ENCODE data around the gene KLHDC4. TPM values are rescaled to one million over a fixed set of nuclear protein-coding genes. Genes with fewer than 3 reads are reported as not detected.

Gene KLHDC4
- total RNA-seq, 2 experiments from 2014 or later: 147 to 233 TPM

DNA sequence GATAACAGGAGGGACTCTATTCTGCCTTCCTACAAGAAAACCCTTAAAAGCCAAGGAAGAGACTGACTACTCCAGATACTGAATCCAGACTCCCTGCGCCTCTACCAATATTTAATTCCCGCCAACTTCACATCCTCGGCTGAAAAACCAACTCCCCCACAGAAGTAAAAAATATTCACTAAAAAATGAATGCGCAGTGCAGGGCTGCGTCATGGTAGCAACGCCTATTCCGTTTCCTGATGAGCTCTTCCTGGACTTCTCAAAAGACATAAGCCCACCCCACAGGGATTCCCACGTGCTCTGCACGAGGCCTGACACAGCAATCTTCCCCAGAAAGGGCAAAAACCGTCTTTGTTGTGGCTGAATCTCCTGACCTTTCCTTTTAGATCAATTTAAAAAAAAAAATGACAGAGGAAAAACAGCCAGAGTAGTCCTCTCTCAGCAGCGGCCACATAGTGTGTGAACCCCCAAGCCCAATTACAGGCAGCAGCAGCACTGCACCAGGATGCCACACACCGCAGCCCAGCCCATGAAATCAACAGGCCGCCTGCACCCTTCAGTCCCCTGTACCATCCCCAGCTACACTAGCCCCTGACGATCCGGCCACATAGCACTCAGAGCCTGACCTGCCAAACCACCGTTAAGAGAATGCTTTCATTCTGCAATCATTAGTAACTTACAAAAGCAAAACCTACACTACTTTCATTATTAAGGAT lies 23.9 kb downstream of the KLHDC4 start:
- peaks cover 88% of the 10 kb centered on the region for H3K36me3 ChIP-seq (ENCODE audit: insufficient read depth, low read length)
- H3K9me2 ChIP-seq (ENCODE audit: insufficient read depth, low read length): no peaks in the 10 kb centered on the region
- H3K79me2 ChIP-seq (ENCODE audit: insufficient read depth, low read depth, low read length): peaks cover 23% of the 10 kb centered on the region
- POLR2A ChIA-PET: no interaction called here
- no TSS peak for BruUV-seq (replicated peaks)
- no peaks in the 10 kb centered on the region for H3K9me3 ChIP-seq (ENCODE audit: low read length)
- CTCF ChIA-PET (ENCODE audit: unreplicated experiment): no interaction called here
- intact Hi-C loops (cut with micrococcal nuclease; ENCODE audit: unreplicated experiment): no loop called here
- TF ChIP-seq, protein P1, sequence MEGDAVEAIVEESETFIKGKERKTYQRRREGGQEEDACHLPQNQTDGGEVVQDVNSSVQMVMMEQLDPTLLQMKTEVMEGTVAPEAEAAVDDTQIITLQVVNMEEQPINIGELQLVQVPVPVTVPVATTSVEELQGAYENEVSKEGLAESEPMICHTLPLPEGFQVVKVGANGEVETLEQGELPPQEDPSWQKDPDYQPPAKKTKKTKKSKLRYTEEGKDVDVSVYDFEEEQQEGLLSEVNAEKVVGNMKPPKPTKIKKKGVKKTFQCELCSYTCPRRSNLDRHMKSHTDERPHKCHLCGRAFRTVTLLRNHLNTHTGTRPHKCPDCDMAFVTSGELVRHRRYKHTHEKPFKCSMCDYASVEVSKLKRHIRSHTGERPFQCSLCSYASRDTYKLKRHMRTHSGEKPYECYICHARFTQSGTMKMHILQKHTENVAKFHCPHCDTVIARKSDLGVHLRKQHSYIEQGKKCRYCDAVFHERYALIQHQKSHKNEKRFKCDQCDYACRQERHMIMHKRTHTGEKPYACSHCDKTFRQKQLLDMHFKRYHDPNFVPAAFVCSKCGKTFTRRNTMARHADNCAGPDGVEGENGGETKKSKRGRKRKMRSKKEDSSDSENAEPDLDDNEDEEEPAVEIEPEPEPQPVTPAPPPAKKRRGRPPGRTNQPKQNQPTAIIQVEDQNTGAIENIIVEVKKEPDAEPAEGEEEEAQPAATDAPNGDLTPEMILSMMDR (conservative IDR thresholded peaks at IDR 0.05; ENCODE audit: low read length): no peak
- TF ChIP-seq EZH2phosphoT487 (IDR thresholded peaks at IDR 0.05; ENCODE audit: borderline replicate concordance, low read depth, low read length): no peak
- no peak overlapping the region for H3K4me3 ChIP-seq (ENCODE audit: low read depth, low read length, poor library complexity, severe bottlenecking)
- no peak overlapping the region for H2AFZ ChIP-seq (ENCODE audit: low read length)
- peaks cover 5% of the 10 kb centered on the region; the same call in 1 of the 2 replicates for H4K20me1 ChIP-seq (ENCODE audit: insufficient read depth, low read length)
- no peak overlapping the region for H3K4me2 ChIP-seq (ENCODE audit: low read length)
- no peaks in the 10 kb centered on the region for H3K4me1 ChIP-seq (ENCODE audit: insufficient read depth, low read length, poor library complexity, severe bottlenecking)
- H3K27ac ChIP-seq (ENCODE audit: low read depth, low read length, poor library complexity, severe bottlenecking): no peak overlapping the region
- DNase-seq (ENCODE audit: low spot score): no peak

DNA sequence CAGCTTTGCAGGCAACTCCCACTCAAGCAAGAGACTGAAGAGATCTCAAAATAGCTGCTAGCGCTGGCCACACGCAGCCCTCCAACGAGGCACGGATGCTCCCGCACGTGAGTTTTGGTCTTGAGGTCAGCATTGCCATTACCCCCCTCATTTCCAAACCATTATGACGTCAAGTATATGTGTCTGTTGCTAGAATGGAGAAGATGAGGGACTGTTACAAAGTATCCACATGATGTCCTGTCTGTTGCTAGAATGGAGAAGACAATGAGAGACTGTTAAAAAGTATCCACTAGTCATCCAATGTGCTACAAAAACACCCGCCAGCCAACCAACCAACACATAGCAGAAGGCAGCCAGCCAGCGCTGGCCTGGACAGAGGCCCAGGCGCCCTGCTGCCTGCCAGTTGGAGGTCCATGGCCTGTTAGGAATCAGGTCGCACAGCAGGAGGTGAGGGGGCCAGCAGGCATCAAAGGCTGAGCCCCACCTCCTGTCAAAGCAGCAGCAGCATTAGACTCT lies 24.8 kb downstream of the KLHDC4 start:
- POLR2A ChIA-PET: no interaction called here

More for the DNA sequence above, 24.8 kb downstream of the KLHDC4 start:
- no TSS peak for BruUV-seq (replicated peaks)
- H3K4me1 ChIP-seq (ENCODE audit: insufficient read depth, low read length, poor library complexity, severe bottlenecking): no peaks in the 10 kb centered on the region
- H3K4me3 ChIP-seq (ENCODE audit: low read depth, low read length, poor library complexity, severe bottlenecking): no peak overlapping the region
- H4K20me1 ChIP-seq (ENCODE audit: insufficient read depth, low read length): peaks cover 5% of the 10 kb centered on the region; the same call in 1 of the 2 replicates
- CTCF ChIA-PET (ENCODE audit: unreplicated experiment): no interaction called here
- no peak overlapping the region for H3K27ac ChIP-seq (ENCODE audit: low read depth, low read length, poor library complexity, severe bottlenecking)
- peaks cover 88% of the 10 kb centered on the region for H3K36me3 ChIP-seq (ENCODE audit: insufficient read depth, low read length)
- DNase-seq (ENCODE audit: low spot score): no peak
- H3K9me2 ChIP-seq (ENCODE audit: insufficient read depth, low read length): no peaks in the 10 kb centered on the region
- no peak for TF ChIP-seq EZH2phosphoT487 (IDR thresholded peaks at IDR 0.05; ENCODE audit: borderline replicate concordance, low read depth, low read length)
- TF ChIP-seq, protein P1 (conservative IDR thresholded peaks at IDR 0.05; ENCODE audit: low read length): no peak
- H2AFZ ChIP-seq (ENCODE audit: low read length): no peak overlapping the region
- H3K79me2 ChIP-seq (ENCODE audit: insufficient read depth, low read depth, low read length): peaks cover 23% of the 10 kb centered on the region
- intact Hi-C loops (cut with micrococcal nuclease; ENCODE audit: unreplicated experiment): no loop called here
- H3K4me2 ChIP-seq (ENCODE audit: low read length): no peak overlapping the region
- H3K9me3 ChIP-seq (ENCODE audit: low read length): no peaks in the 10 kb centered on the region

Data from OCI-LY7 (cell line).